HCT116 (cell line): ENCODE results near the gene ELOVL5. TPM values are rescaled to one million over a fixed set of nuclear protein-coding genes. Genes with fewer than 3 reads are reported as not detected.

Experiments
- ATAC-seq: fragments of 200-7000 bp; cut with Tn5 transposase; 2 replicates; pipeline ENCODE4 v1.9.1; 2020; ENCODE audit warnings: mild to moderate bottlenecking, moderate library complexity
- BruUV-seq: library from RNA; stranded (reverse); fragments of 400-500 nt; replicated peaks from 2 replicates; lab custom pipeline; 2021; lab: Mats Ljungman, UMichigan
- CTCF ChIA-PET: fragments of 300-600 bp; sonication (Branson Sonifier 250); formaldehyde crosslinking; loops from one replicate; lab custom pipeline; 2021; ENCODE audit warnings: antibody characterized with exemption; lab: Charles Lee
- POLR2A ChIA-PET: fragments of 300-600, 350-600 bp; sonication (Branson Sonifier 250); formaldehyde crosslinking; loops from one replicate; lab custom pipeline; 2021; ENCODE audit warnings: antibody characterized with exemption; lab: Charles Lee
- RAD21 ChIA-PET, 2 experiments: fragments of 300-600 bp; sonication (Branson Sonifier 250); formaldehyde crosslinking; loops; one replicate each; lab custom pipeline; 2023; ENCODE audit warnings: low total read pairs in 2 of 2; ENCODE audit not compliant: uncharacterized antibody in 2 of 2, unreplicated experiment in 2 of 2, low non-redundant PET in 1 of 2; lab: Charles Lee
- DNase-seq: peaks from one replicate; pipeline ENCODE4 v3.0.0-alpha.2; 2010; ENCODE audit warnings: low read depth, low spot score
- H2AFZ ChIP-seq: fragments of 200-600 bp; shearing (Covaris generic), sonication (generic); 2 replicates; pipeline ENCODE4 v1.6.1; 2017; ENCODE audit warnings: low read depth, mixed run types, mixed read lengths, antibody characterized with exemption, low read length; ENCODE audit not compliant: poor library complexity, severe bottlenecking
- H3K27ac ChIP-seq: 2 replicates; pipeline ENCODE4 v1.5.1; 2012; ENCODE audit warnings: low read depth, low read length
- H3K27me3 ChIP-seq: fragments of 200-600 bp; sonication (generic); 2 replicates; pipeline ENCODE4 v1.6.1; 2016; ENCODE audit warnings: mixed run types, low read length, mixed read lengths; ENCODE audit not compliant: insufficient read depth
- H3K36me3 ChIP-seq, 2 experiments: fragments of 200-500 bp in 1 of 2; fragments of 200-600 bp in 1 of 2; sonication (Bioruptor generic) in 1 of 2; sonication (generic) in 1 of 2; 2 replicates each; pipeline versions ENCODE4 v1.5.1 to v1.6.1; 2014 to 2016; ENCODE audit warnings: low read length in 2 of 2, inconsistent platforms in 1 of 2, mixed read lengths in 1 of 2, mixed run types in 1 of 2; ENCODE audit not compliant: insufficient read depth in 2 of 2, control insufficient read depth in 1 of 2
- H3K4me1 ChIP-seq, 2 experiments: fragments of 200-600 bp in 1 of 2; sonication (generic) in 1 of 2; 2 replicates each; pipeline versions ENCODE4 v1.5.1 to v1.6.1; 2012 to 2017; ENCODE audit warnings: low read length in 2 of 2, inconsistent platforms in 1 of 2, mild to moderate bottlenecking in 1 of 2, mixed read lengths in 1 of 2, mixed run types in 1 of 2, moderate library complexity in 1 of 2; ENCODE audit not compliant: insufficient read depth in 2 of 2, control insufficient read depth in 1 of 2
- H3K4me2 ChIP-seq: fragments of 200-600 bp; sonication (generic); 2 replicates; pipeline ENCODE4 v1.6.1; 2017; ENCODE audit warnings: mixed run types, low read length, mixed read lengths
- H3K4me3 ChIP-seq, 2 experiments: fragments of 200-600 bp in 1 of 2; sonication (generic) in 1 of 2; replicated peaks in 1 of 2; 2 replicates each; pipeline ENCODE4 v1.5.1; 2011 to 2016; ENCODE audit warnings: low read length in 2 of 2, control low read depth in 1 of 2, low read depth in 1 of 2, mild to moderate bottlenecking in 1 of 2, mixed read lengths in 1 of 2, mixed run types in 1 of 2
- H3K79me2 ChIP-seq: fragments of 200-600 bp; sonication (generic); 2 replicates; pipeline ENCODE4 v1.6.1; 2017; ENCODE audit warnings: mild to moderate bottlenecking, mixed run types, low read length, moderate library complexity, mixed read lengths; ENCODE audit not compliant: insufficient read depth
- H3K9ac ChIP-seq: fragments of 200-600 bp; sonication (generic); 2 replicates; pipeline ENCODE4 v1.6.1; 2016; ENCODE audit warnings: low read length, mixed read lengths
- H3K9me2 ChIP-seq: fragments of 200-600 bp; sonication (generic), shearing (Covaris generic); 2 replicates; pipeline ENCODE4 v1.6.1; 2017; ENCODE audit warnings: mixed run types, mild to moderate bottlenecking, moderate library complexity; ENCODE audit not compliant: insufficient read depth
- H3K9me3 ChIP-seq, 2 experiments: fragments of 200-500 bp in 1 of 2; fragments of 200-600 bp in 1 of 2; sonication (Bioruptor generic) in 1 of 2; sonication (generic) in 1 of 2; 2 replicates each; pipeline ENCODE4 v1.6.1; 2014 to 2017; ENCODE audit warnings: low read length in 2 of 2, mixed read lengths in 2 of 2, inconsistent platforms in 1 of 2, low read depth in 1 of 2, mild to moderate bottlenecking in 1 of 2, mixed run types in 1 of 2, moderate library complexity in 1 of 2; ENCODE audit not compliant: control insufficient read depth in 1 of 2, insufficient read depth in 1 of 2
- H4K20me1 ChIP-seq: fragments of 200-600 bp; sonication (generic), shearing (Covaris generic); 2 replicates; pipeline ENCODE4 v1.6.1; 2017; ENCODE audit warnings: mixed run types, mild to moderate bottlenecking, moderate library complexity; ENCODE audit not compliant: insufficient read depth
- CBX3 ChIP-seq: IDR thresholded peaks from 2 replicates; pipeline ENCODE4 v1.6.1; 2012; ENCODE audit warnings: low read depth
- CEBPB ChIP-seq: IDR thresholded peaks from 2 replicates; pipeline ENCODE4 v1.6.1; 2012; ENCODE audit warnings: low read depth
- EGR1 ChIP-seq: IDR thresholded peaks from 2 replicates; pipeline ENCODE4 v1.6.1; 2012; ENCODE audit warnings: low read depth
- ELF1 ChIP-seq: IDR thresholded peaks from 2 replicates; pipeline ENCODE4 v1.6.1; 2012; ENCODE audit warnings: low read depth, borderline replicate concordance
- EZH2 ChIP-seq: fragments of 200-600 bp; sonication (generic); IDR thresholded peaks from 2 replicates; pipeline ENCODE4 v1.6.1; 2017; ENCODE audit warnings: antibody characterized with exemption, mixed run types
- FOSL1 ChIP-seq: IDR thresholded peaks from 2 replicates; pipeline ENCODE4 v1.6.1; 2012; ENCODE audit warnings: low read depth
- JUND ChIP-seq: IDR thresholded peaks from 2 replicates; pipeline ENCODE4 v1.6.1; 2012
- POLR2A ChIP-seq: IDR thresholded peaks from 2 replicates; pipeline ENCODE4 v1.7.0; 2011; ENCODE audit warnings: borderline replicate concordance; ENCODE audit not compliant: insufficient read depth, insufficient read length; ENCODE audit errors: extremely low read depth
- RAD21 ChIP-seq: IDR thresholded peaks from 2 replicates; pipeline ENCODE4 v1.6.1; 2012; ENCODE audit warnings: low read depth, mild to moderate bottlenecking
- SIN3A ChIP-seq: IDR thresholded peaks from 2 replicates; pipeline ENCODE4 v1.6.1; 2012; ENCODE audit warnings: low read depth
- TCF7L2 ChIP-seq: IDR thresholded peaks from 2 replicates; pipeline ENCODE4 v1.7.0; 2011; ENCODE audit warnings: borderline replicate concordance, inconsistent platforms; ENCODE audit not compliant: insufficient read depth, insufficient read length; ENCODE audit errors: extremely low read depth
- YY1 ChIP-seq: IDR thresholded peaks from 2 replicates; pipeline ENCODE4 v1.6.1; 2011; ENCODE audit warnings: low read length, low read depth, moderate library complexity, mild to moderate bottlenecking; ENCODE audit not compliant: insufficient replicate concordance; ENCODE audit errors: extremely low read depth
- ZFX ChIP-seq: fragments of 450-650 bp; IDR thresholded peaks from 2 replicates; pipeline ENCODE4 v1.6.1; 2017
- ZNF274 ChIP-seq: fragments of 200-500 bp; sonication (Bioruptor generic); IDR thresholded peaks from 2 replicates; pipeline ENCODE4 v1.6.1; 2014; ENCODE audit warnings: mild to moderate bottlenecking, low read depth, low read length, inconsistent platforms
- intact Hi-C: fragments of 100-400 bp; cut with micrococcal nuclease; formaldehyde crosslinking; loops from 2 replicates; pipeline ENCODE4 v1.10.0; 2022
- total RNA-seq: library from RNA; stranded (reverse); gene quantifications from one replicate; pipeline ENCODE4 v1.2.1, GENCODE V29; 2021; ENCODE audit not compliant: unreplicated experiment
- TF ChIP-seq, protein P1 (sequence below): IDR thresholded peaks from 2 replicates; pipeline ENCODE4 v1.6.1; 2011; ENCODE audit warnings: mild to moderate bottlenecking, low read length, moderate library complexity; ENCODE audit not compliant: insufficient replicate concordance; ENCODE audit errors: extremely low read depth
- TF ChIP-seq, protein P2 (sequence below): IDR thresholded peaks from 2 replicates; pipeline ENCODE4 v1.6.1; 2012
- TF ChIP-seq, protein P3 (sequence below): IDR thresholded peaks from 2 replicates; pipeline ENCODE4 v1.6.1; 2012; ENCODE audit warnings: low read depth
- TF ChIP-seq, protein P4 (sequence below), 3 experiments: fragments of 200-600 bp in 1 of 3; sonication (generic) in 1 of 3; IDR thresholded peaks in 2 of 3; conservative IDR thresholded peaks in 1 of 3; 2 replicates each; pipeline ENCODE4 v1.5.1; 2012 to 2017; ENCODE audit warnings: low read depth in 2 of 3, low read length in 2 of 3, antibody characterized with exemption in 1 of 3, borderline replicate concordance in 1 of 3, control low read depth in 1 of 3, mild to moderate bottlenecking in 1 of 3, mixed read lengths in 1 of 3, mixed run types in 1 of 3, moderate library complexity in 1 of 3; ENCODE audit not compliant: insufficient read depth in 1 of 3

The ELOVL5 gene
- total RNA-seq, 1 experiment from 2014 or later: 85.3 TPM

DNA sequence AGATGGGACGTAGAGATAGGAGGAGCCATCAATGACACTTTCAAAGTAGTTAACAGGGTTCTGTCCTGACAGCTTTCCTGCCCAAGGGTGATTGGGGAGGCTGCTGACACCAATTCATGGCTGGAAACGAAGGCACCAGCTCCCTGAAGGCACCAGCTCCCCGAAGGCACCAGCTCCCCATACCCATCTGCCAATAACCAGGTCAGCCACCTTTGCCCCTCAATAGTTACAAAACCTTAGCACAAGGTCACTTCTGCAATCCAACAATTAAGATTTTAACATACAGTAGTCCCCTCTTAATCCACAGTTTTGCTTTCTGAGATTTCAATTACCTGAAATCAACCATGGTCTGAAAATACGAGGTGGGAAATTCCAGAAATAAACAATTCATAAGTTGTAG, 51.7 kb downstream of the ELOVL5 start:
- no peaks in the 10 kb centered on the region for H3K27me3 ChIP-seq
- no TSS peak for BruUV-seq
- no peak overlapping the region for H3K9ac ChIP-seq
- no peak for DNase-seq
- no peaks in the 10 kb centered on the region for H3K9me3 ChIP-seq
- no peaks in the 10 kb centered on the region for H4K20me1 ChIP-seq
- TF ChIP-seq JUND (no peak), YY1 (no peak), ZFX (no peak), CBX3 (no peak), EZH2 (no peak), EGR1 (no peak), ELF1 (no peak), CEBPB (no peak), FOSL1 (no peak), ZNF274 (no peak), RAD21 (no peak), SIN3A (no peak), POLR2A (no peak), TCF7L2 (no peak)
- TF ChIP-seq, protein P1, sequence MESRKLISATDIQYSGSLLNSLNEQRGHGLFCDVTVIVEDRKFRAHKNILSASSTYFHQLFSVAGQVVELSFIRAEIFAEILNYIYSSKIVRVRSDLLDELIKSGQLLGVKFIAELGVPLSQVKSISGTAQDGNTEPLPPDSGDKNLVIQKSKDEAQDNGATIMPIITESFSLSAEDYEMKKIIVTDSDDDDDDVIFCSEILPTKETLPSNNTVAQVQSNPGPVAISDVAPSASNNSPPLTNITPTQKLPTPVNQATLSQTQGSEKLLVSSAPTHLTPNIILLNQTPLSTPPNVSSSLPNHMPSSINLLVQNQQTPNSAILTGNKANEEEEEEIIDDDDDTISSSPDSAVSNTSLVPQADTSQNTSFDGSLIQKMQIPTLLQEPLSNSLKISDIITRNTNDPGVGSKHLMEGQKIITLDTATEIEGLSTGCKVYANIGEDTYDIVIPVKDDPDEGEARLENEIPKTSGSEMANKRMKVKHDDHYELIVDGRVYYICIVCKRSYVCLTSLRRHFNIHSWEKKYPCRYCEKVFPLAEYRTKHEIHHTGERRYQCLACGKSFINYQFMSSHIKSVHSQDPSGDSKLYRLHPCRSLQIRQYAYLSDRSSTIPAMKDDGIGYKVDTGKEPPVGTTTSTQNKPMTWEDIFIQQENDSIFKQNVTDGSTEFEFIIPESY: no peak
- TF ChIP-seq, protein P2, sequence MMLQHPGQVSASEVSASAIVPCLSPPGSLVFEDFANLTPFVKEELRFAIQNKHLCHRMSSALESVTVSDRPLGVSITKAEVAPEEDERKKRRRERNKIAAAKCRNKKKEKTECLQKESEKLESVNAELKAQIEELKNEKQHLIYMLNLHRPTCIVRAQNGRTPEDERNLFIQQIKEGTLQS: no peak
- TF ChIP-seq, protein P3, sequence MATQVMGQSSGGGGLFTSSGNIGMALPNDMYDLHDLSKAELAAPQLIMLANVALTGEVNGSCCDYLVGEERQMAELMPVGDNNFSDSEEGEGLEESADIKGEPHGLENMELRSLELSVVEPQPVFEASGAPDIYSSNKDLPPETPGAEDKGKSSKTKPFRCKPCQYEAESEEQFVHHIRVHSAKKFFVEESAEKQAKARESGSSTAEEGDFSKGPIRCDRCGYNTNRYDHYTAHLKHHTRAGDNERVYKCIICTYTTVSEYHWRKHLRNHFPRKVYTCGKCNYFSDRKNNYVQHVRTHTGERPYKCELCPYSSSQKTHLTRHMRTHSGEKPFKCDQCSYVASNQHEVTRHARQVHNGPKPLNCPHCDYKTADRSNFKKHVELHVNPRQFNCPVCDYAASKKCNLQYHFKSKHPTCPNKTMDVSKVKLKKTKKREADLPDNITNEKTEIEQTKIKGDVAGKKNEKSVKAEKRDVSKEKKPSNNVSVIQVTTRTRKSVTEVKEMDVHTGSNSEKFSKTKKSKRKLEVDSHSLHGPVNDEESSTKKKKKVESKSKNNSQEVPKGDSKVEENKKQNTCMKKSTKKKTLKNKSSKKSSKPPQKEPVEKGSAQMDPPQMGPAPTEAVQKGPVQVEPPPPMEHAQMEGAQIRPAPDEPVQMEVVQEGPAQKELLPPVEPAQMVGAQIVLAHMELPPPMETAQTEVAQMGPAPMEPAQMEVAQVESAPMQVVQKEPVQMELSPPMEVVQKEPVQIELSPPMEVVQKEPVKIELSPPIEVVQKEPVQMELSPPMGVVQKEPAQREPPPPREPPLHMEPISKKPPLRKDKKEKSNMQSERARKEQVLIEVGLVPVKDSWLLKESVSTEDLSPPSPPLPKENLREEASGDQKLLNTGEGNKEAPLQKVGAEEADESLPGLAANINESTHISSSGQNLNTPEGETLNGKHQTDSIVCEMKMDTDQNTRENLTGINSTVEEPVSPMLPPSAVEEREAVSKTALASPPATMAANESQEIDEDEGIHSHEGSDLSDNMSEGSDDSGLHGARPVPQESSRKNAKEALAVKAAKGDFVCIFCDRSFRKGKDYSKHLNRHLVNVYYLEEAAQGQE: no peak
- TF ChIP-seq, protein P4, sequence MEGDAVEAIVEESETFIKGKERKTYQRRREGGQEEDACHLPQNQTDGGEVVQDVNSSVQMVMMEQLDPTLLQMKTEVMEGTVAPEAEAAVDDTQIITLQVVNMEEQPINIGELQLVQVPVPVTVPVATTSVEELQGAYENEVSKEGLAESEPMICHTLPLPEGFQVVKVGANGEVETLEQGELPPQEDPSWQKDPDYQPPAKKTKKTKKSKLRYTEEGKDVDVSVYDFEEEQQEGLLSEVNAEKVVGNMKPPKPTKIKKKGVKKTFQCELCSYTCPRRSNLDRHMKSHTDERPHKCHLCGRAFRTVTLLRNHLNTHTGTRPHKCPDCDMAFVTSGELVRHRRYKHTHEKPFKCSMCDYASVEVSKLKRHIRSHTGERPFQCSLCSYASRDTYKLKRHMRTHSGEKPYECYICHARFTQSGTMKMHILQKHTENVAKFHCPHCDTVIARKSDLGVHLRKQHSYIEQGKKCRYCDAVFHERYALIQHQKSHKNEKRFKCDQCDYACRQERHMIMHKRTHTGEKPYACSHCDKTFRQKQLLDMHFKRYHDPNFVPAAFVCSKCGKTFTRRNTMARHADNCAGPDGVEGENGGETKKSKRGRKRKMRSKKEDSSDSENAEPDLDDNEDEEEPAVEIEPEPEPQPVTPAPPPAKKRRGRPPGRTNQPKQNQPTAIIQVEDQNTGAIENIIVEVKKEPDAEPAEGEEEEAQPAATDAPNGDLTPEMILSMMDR (IDR thresholded peaks at IDR 0.05 in 2 of 3, conservative IDR thresholded peaks at IDR 0.05 in 1 of 3; ENCODE audit: borderline replicate concordance in 1 of 3, insufficient read depth in 1 of 3, low read depth in 2 of 3, low read length in 2 of 3): no peak
- TF ChIP-seq, all 23 proteins: peak for 0
- no peak for ATAC-seq
- Histone ChIP-seq H3K79me2 (peaks cover 61% of the 10 kb centered on the region), H3K36me3 (no peaks in the 10 kb centered on the region), H3K27ac (no peak overlapping the region), H3K4me1 (peaks cover 0 to under 1% of the 10 kb centered on the region in 2 experiments; a peak in 1 of 4 replicates), H3K4me3 (no peak overlapping the region), H3K9me2 (no peaks in the 10 kb centered on the region), H3K4me2 (no peak overlapping the region), H2AFZ (no peak overlapping the region)
- CTCF ChIA-PET: no interaction called here
- intact Hi-C loops: no loop called here
- RAD21 ChIA-PET: no interaction called here
- POLR2A ChIA-PET: no interaction called here
